ENCODE measurements around the gene TAF4. TPM values are rescaled to one million over a fixed set of nuclear protein-coding genes. Genes with fewer than 3 reads are reported as not detected.
A peak's percentile ranks its signal among the peaks of the same experiment; 100 is the strongest.

TAF4 gene
- total and polyA plus RNA-seq, 2 of the 13 experiments (the other 11 are each of a cell fraction or from before 2014, with no cell fraction given), result 5.9 to 12.0 TPM

DNA sequence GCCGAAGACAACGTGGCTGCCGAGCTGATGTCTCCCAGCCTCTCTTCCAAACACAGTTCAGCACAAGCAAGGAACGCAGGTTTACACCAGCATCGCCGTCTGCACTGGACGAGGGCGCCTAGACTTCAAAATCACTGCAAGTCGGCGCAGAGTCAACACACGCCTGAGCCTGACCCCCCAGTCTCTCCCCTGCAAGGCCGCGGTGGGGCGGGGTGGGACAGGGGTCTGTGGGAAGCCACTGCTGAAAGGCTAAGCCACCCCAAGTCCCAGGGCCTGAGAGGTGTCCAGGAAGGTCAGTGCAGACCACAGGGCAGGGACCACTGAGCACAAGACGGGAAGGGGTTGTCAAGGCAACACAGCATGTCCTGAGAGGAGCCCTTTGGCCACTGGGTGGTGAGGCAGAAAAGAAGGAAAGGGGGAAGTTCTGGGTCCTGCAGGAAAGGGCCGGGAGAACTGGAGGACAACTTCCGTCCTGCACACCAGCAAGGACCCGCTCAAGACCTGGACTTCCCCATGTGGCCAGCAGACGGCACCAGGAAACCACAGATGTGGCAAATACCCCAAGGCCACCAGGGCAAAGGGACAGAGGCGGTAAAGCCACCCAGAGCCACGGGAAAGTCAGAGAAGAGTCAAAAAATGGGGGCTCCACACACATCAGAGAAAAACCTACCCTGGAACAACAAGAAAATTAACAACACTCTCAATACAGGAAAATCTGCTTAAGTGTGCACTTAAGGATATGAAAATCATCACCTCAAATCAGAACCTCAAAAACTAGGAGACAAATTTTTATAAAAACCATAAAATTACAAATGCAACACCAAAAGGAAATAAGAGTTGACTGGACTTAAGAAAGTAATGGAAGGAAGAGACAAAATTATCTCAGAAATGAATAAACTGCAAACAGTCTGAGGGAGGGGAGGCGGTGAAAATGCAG is 84.8 kb downstream of the TAF4 start (continued):
- TF ChIP-seq CENPX (CRISPR knock-in tag; IDR thresholded peaks at IDR 0.05) (no peak), ZNF205 (CRISPR knock-in tag; IDR thresholded peaks at IDR 0.05) (no peak), TARDBP (CRISPR knock-in tag; IDR thresholded peaks at IDR 0.05) (no peak), ZNF331 (CRISPR knock-in tag; IDR thresholded peaks at IDR 0.05) (0 out of 2 replicates have a peak, but pooled peaks have one; percentile 27), FOXA1 (IDR thresholded peaks at IDR 0.05) (no peak), FOXA1 (CRISPR knock-in tag; IDR thresholded peaks at IDR 0.05) (no peak), NPAS2 (CRISPR knock-in tag; IDR thresholded peaks at IDR 0.05; ENCODE audit: borderline replicate concordance) (no peak), ZNF782 (CRISPR knock-in tag; IDR thresholded peaks at IDR 0.05; ENCODE audit: borderline replicate concordance) (peak; percentile 66; the same call in 1 of the 2 replicates), ZNF292 (CRISPR knock-in tag; IDR thresholded peaks at IDR 0.05; ENCODE audit: borderline replicate concordance, low read depth) (no peak), GABPA (IDR thresholded peaks at IDR 0.05; ENCODE audit: low read depth, low read length) (no peak), GABPA (CRISPR knock-in tag; IDR thresholded peaks at IDR 0.05; ENCODE audit: low read depth) (0 out of 2 replicates have a peak, but pooled peaks have one; percentile 8), POLR2AphosphoS2 (IDR thresholded peaks at IDR 0.05; ENCODE audit: low read depth, low read length) (no peak)
- TF ChIP-seq, protein P1, sequence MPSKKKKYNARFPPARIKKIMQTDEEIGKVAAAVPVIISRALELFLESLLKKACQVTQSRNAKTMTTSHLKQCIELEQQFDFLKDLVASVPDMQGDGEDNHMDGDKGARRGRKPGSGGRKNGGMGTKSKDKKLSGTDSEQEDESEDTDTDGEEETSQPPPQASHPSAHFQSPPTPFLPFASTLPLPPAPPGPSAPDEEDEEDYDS (CRISPR knock-in tag; IDR thresholded peaks at IDR 0.05), result no peak
- TF ChIP-seq, protein P2, sequence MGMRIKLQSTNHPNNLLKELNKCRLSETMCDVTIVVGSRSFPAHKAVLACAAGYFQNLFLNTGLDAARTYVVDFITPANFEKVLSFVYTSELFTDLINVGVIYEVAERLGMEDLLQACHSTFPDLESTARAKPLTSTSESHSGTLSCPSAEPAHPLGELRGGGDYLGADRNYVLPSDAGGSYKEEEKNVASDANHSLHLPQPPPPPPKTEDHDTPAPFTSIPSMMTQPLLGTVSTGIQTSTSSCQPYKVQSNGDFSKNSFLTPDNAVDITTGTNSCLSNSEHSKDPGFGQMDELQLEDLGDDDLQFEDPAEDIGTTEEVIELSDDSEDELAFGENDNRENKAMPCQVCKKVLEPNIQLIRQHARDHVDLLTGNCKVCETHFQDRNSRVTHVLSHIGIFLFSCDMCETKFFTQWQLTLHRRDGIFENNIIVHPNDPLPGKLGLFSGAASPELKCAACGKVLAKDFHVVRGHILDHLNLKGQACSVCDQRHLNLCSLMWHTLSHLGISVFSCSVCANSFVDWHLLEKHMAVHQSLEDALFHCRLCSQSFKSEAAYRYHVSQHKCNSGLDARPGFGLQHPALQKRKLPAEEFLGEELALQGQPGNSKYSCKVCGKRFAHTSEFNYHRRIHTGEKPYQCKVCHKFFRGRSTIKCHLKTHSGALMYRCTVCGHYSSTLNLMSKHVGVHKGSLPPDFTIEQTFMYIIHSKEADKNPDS (CRISPR knock-in tag; IDR thresholded peaks at IDR 0.05), result no peak
- TF ChIP-seq, protein P3, sequence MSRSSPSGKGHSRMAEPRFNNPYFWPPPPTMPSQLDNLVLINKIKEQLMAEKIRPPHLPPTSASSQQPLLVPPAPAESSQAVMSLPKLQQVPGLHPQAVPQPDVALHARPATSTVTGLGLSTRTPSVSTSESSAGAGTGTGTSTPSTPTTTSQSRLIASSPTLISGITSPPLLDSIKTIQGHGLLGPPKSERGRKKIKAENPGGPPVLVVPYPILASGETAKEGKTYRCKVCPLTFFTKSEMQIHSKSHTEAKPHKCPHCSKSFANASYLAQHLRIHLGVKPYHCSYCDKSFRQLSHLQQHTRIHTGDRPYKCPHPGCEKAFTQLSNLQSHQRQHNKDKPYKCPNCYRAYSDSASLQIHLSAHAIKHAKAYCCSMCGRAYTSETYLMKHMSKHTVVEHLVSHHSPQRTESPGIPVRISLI (CRISPR knock-in tag; IDR thresholded peaks at IDR 0.05; ENCODE audit: borderline replicate concordance), result peak; percentile 27; the same call in 1 of the 2 replicates
- TF ChIP-seq, protein P4, sequence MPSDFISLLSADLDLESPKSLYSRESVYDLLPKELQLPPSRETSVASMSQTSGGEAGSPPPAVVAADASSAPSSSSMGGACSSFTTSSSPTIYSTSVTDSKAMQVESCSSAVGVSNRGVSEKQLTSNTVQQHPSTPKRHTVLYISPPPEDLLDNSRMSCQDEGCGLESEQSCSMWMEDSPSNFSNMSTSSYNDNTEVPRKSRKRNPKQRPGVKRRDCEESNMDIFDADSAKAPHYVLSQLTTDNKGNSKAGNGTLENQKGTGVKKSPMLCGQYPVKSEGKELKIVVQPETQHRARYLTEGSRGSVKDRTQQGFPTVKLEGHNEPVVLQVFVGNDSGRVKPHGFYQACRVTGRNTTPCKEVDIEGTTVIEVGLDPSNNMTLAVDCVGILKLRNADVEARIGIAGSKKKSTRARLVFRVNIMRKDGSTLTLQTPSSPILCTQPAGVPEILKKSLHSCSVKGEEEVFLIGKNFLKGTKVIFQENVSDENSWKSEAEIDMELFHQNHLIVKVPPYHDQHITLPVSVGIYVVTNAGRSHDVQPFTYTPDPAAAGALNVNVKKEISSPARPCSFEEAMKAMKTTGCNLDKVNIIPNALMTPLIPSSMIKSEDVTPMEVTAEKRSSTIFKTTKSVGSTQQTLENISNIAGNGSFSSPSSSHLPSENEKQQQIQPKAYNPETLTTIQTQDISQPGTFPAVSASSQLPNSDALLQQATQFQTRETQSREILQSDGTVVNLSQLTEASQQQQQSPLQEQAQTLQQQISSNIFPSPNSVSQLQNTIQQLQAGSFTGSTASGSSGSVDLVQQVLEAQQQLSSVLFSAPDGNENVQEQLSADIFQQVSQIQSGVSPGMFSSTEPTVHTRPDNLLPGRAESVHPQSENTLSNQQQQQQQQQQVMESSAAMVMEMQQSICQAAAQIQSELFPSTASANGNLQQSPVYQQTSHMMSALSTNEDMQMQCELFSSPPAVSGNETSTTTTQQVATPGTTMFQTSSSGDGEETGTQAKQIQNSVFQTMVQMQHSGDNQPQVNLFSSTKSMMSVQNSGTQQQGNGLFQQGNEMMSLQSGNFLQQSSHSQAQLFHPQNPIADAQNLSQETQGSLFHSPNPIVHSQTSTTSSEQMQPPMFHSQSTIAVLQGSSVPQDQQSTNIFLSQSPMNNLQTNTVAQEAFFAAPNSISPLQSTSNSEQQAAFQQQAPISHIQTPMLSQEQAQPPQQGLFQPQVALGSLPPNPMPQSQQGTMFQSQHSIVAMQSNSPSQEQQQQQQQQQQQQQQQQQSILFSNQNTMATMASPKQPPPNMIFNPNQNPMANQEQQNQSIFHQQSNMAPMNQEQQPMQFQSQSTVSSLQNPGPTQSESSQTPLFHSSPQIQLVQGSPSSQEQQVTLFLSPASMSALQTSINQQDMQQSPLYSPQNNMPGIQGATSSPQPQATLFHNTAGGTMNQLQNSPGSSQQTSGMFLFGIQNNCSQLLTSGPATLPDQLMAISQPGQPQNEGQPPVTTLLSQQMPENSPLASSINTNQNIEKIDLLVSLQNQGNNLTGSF (CRISPR knock-in tag; IDR thresholded peaks at IDR 0.05), result no peak
- TF ChIP-seq, protein P5, sequence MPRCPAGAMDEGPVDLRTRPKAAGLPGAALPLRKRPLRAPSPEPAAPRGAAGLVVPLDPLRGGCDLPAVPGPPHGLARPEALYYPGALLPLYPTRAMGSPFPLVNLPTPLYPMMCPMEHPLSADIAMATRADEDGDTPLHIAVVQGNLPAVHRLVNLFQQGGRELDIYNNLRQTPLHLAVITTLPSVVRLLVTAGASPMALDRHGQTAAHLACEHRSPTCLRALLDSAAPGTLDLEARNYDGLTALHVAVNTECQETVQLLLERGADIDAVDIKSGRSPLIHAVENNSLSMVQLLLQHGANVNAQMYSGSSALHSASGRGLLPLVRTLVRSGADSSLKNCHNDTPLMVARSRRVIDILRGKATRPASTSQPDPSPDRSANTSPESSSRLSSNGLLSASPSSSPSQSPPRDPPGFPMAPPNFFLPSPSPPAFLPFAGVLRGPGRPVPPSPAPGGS (CRISPR knock-in tag; IDR thresholded peaks at IDR 0.05), result no peak

Data from HepG2 (cell line).